ENCODE data around the gene THRB.

Gene THRB

GRCh38 chr3:24343084-24343783 is 151.4 kb downstream of the THRB start:
- Mint-ChIP-seq H3K27ac (no peak overlapping the region), H3K27me3 (ENCODE audit: low read depth, poor library complexity) (no peaks in the 10 kb centered on the region), H3K4me3 (no peak overlapping the region), H3K36me3 (ENCODE audit: low read depth) (no peaks in the 10 kb centered on the region), H3K9me3 (no peaks in the 10 kb centered on the region), H3K4me1 (no peaks in the 10 kb centered on the region)
- TF ChIP-seq, protein P1, sequence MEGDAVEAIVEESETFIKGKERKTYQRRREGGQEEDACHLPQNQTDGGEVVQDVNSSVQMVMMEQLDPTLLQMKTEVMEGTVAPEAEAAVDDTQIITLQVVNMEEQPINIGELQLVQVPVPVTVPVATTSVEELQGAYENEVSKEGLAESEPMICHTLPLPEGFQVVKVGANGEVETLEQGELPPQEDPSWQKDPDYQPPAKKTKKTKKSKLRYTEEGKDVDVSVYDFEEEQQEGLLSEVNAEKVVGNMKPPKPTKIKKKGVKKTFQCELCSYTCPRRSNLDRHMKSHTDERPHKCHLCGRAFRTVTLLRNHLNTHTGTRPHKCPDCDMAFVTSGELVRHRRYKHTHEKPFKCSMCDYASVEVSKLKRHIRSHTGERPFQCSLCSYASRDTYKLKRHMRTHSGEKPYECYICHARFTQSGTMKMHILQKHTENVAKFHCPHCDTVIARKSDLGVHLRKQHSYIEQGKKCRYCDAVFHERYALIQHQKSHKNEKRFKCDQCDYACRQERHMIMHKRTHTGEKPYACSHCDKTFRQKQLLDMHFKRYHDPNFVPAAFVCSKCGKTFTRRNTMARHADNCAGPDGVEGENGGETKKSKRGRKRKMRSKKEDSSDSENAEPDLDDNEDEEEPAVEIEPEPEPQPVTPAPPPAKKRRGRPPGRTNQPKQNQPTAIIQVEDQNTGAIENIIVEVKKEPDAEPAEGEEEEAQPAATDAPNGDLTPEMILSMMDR (IDR thresholded peaks at IDR 0.05), result no peak
- no peak for DNase-seq

DNA sequence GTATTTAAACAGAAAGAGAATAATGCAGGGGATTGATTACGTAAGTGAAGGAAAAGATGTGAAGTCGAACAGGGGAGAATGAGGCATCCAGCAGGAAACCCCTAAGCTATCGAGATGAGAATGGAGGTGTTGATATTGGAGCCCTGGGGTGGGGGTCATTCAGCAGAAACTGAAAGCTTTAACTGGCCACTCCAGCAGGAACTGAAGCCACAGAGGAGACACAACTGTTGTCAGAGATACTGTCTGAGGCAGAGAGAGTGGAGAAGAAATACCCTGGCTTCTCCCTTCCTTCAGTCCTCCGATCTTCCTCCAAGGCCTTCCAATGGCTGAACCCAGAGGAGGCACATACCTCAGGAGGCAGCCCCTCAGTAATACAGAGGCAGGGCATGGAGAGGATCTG is 152.4 kb downstream of the THRB start:
- Mint-ChIP-seq H3K4me1 (no peaks in the 10 kb centered on the region), H3K27me3 (ENCODE audit: low read depth, poor library complexity) (no peaks in the 10 kb centered on the region), H3K9me3 (no peaks in the 10 kb centered on the region), H3K4me3 (no peak overlapping the region), H3K36me3 (ENCODE audit: low read depth) (no peaks in the 10 kb centered on the region), H3K27ac (no peak overlapping the region)
- no peak for DNase-seq
- TF ChIP-seq, protein P1 (IDR thresholded peaks at IDR 0.05), result no peak

DNA sequence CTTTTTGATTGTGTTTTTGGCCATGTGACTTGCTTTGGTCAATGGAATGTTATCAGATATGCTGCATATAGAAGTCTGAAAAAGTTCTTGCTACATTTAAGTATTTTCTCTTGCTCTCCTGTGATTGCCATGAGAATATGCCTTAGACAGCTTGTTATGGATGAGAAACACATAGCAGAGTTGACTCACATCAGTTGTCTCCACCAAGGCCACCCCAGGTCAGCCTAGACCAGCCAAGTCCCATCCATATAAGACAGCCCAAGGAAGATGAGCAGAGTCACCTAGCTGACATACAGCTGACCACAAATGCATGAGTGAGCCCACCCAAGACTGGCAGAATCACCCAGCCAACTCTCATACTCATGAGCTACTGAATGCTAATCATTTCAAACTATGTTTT is 153.0 kb downstream of the THRB start:
- Mint-ChIP-seq H3K4me1 (no peaks in the 10 kb centered on the region), H3K9me3 (no peaks in the 10 kb centered on the region), H3K27me3 (ENCODE audit: low read depth, poor library complexity) (no peaks in the 10 kb centered on the region), H3K36me3 (ENCODE audit: low read depth) (no peaks in the 10 kb centered on the region), H3K27ac (no peak overlapping the region), H3K4me3 (no peak overlapping the region)
- TF ChIP-seq, protein P1 (IDR thresholded peaks at IDR 0.05), result no peak
- DNase-seq, result no peak

- Mint-ChIP-seq H3K9me3 (no peaks in the 10 kb centered on the region), H3K27ac (no peak overlapping the region), H3K4me1 (no peaks in the 10 kb centered on the region), H3K36me3 (ENCODE audit: low read depth) (no peaks in the 10 kb centered on the region), H3K4me3 (no peak overlapping the region), H3K27me3 (ENCODE audit: low read depth, poor library complexity) (no peaks in the 10 kb centered on the region)
- TF ChIP-seq, protein P1 (IDR thresholded peaks at IDR 0.05), result no peak
- DNase-seq, result no peak
Observed at GRCh38 chr3:24340966-24341365, 153.7 kb downstream of the THRB start.

DNA sequence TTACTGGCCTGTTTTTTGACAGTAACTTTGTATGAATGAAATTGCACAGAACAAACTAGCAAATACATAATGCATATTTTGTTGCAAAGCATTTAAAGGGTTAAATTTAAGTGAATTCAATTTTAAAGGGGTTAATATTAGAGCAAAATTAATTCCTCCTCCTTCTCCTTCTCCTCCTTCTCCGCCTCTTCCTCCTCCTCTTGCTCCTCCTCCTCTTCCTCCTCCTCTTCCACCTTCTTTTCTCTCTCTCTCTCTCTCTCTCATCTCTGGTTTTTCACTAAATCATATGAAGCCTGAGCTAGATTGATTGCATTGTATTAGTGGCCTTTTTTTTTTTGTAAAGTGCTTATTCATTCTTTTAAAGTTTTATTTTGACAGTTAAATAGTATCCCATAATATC is 154.5 kb downstream of the THRB start:
- TF ChIP-seq, protein P1 (IDR thresholded peaks at IDR 0.05), result no peak
- DNase-seq, result no peak
- Mint-ChIP-seq H3K4me1 (no peaks in the 10 kb centered on the region), H3K9me3 (no peaks in the 10 kb centered on the region), H3K27ac (no peak overlapping the region), H3K27me3 (ENCODE audit: low read depth, poor library complexity) (no peaks in the 10 kb centered on the region), H3K4me3 (no peak overlapping the region), H3K36me3 (ENCODE audit: low read depth) (no peaks in the 10 kb centered on the region)

GRCh38 chr3:24339266-24339825 is 155.3 kb downstream of the THRB start:
- Mint-ChIP-seq H3K4me3 (no peak overlapping the region), H3K9me3 (no peaks in the 10 kb centered on the region), H3K27me3 (ENCODE audit: low read depth, poor library complexity) (no peaks in the 10 kb centered on the region), H3K4me1 (no peaks in the 10 kb centered on the region), H3K36me3 (ENCODE audit: low read depth) (no peaks in the 10 kb centered on the region), H3K27ac (no peak overlapping the region)
- no peak for DNase-seq
- TF ChIP-seq, protein P1 (IDR thresholded peaks at IDR 0.05), result no peak
